Mammary epithelial cell (primary cell): ENCODE data around the gene SLC9A9.

ENCODE experiments used
- EZH2 ChIP-seq: IDR thresholded peaks from 2 replicates; pipeline ENCODE4 v1.6.1; 2012; ENCODE audit warnings: low read length, inconsistent platforms, borderline replicate concordance
- TF ChIP-seq, protein P1 (sequence below), 2 donors: IDR thresholded peaks in 1 of 2; conservative IDR thresholded peaks in 1 of 2; 2 replicates each; pipeline ENCODE4 v1.5.1; 2011 to 2012; ENCODE audit warnings: inconsistent platforms in 2 of 2, low read length in 2 of 2, mild to moderate bottlenecking in 2 of 2, control low read depth in 1 of 2, low read depth in 1 of 2; ENCODE audit not compliant: insufficient read depth in 1 of 2; ENCODE audit errors: extremely low read depth in 1 of 2

GRCh38 chr3:143416229-143416628, 432.0 kb downstream of the SLC9A9 start:
- TF ChIP-seq, protein P1, sequence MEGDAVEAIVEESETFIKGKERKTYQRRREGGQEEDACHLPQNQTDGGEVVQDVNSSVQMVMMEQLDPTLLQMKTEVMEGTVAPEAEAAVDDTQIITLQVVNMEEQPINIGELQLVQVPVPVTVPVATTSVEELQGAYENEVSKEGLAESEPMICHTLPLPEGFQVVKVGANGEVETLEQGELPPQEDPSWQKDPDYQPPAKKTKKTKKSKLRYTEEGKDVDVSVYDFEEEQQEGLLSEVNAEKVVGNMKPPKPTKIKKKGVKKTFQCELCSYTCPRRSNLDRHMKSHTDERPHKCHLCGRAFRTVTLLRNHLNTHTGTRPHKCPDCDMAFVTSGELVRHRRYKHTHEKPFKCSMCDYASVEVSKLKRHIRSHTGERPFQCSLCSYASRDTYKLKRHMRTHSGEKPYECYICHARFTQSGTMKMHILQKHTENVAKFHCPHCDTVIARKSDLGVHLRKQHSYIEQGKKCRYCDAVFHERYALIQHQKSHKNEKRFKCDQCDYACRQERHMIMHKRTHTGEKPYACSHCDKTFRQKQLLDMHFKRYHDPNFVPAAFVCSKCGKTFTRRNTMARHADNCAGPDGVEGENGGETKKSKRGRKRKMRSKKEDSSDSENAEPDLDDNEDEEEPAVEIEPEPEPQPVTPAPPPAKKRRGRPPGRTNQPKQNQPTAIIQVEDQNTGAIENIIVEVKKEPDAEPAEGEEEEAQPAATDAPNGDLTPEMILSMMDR (conservative IDR thresholded peaks at IDR 0.05 in 1 of 2, IDR thresholded peaks at IDR 0.05 in 1 of 2; ENCODE audit: extremely low read depth in 1 of 2, insufficient read depth in 1 of 2, low read depth in 1 of 2, low read length in 2 of 2): no peak
- TF ChIP-seq EZH2: no peak
